SK-N-SH (cell line): ENCODE data around the gene HSF2. TPM values are rescaled to one million over a fixed set of nuclear protein-coding genes. Genes with fewer than 3 reads are reported as not detected.

Source experiments
- CTCF ChIA-PET: fragments of 300-600, 350-600 bp; formaldehyde crosslinking; extraction: SDS; loops from one replicate; lab custom pipeline; 2021; lab: Yijun Ruan, JAX
- POLR2A ChIA-PET: fragments of 350-600 bp; sonication (Branson Sonifier 250); formaldehyde crosslinking; extraction: SDS; loops from one replicate; lab custom pipeline; 2020; ENCODE audit warnings: antibody characterized with exemption, inconsistent platforms; lab: Yijun Ruan, JAX
- DNase-seq: peaks from one replicate; pipeline ENCODE4 v3.0.0; 2012
- H2AFZ ChIP-seq: fragments of 200-600 bp; sonication (generic); 2 replicates; pipeline ENCODE4 v1.8.1; 2016; ENCODE audit warnings: antibody characterized with exemption, mild to moderate bottlenecking, low read depth
- H3F3A ChIP-seq: fragments of 200-600 bp; sonication (generic); replicated peaks from 2 replicates; pipeline ENCODE3; 2016; ENCODE audit warnings: antibody characterized with exemption, mild to moderate bottlenecking; ENCODE audit not compliant: insufficient read depth
- H3K27ac ChIP-seq, 2 experiments: fragments of 200-500 bp in 1 of 2; fragments of 200-600 bp in 1 of 2; sonication (Bioruptor generic) in 1 of 2; sonication (generic), shearing (Covaris generic) in 1 of 2; 2 replicates each; pipeline versions ENCODE4 v1.5.1 to v1.6.1; 2014 to 2016; ENCODE audit warnings: low read depth in 2 of 2, inconsistent platforms in 1 of 2, low read length in 1 of 2, mild to moderate bottlenecking in 1 of 2, mixed read lengths in 1 of 2
- H3K27me3 ChIP-seq: fragments of 200-600 bp; sonication (generic), shearing (Covaris generic); 2 replicates; pipeline ENCODE4 v1.6.1; 2016; ENCODE audit warnings: mixed run types; ENCODE audit not compliant: insufficient read depth
- H3K36me3 ChIP-seq, 2 experiments: fragments of 200-500 bp in 1 of 2; fragments of 200-600 bp in 1 of 2; sonication (Bioruptor generic) in 1 of 2; sonication (generic) in 1 of 2; replicated peaks in 1 of 2; 2 replicates each; pipeline versions ENCODE3 to v1.5.1; 2014 to 2016; ENCODE audit warnings: low read length in 1 of 2, mild to moderate bottlenecking in 1 of 2; ENCODE audit not compliant: insufficient read depth in 2 of 2, control insufficient read depth in 1 of 2
- H3K4me1 ChIP-seq, 2 experiments: fragments of 200-500 bp in 1 of 2; fragments of 200-600 bp in 1 of 2; sonication (Bioruptor generic) in 1 of 2; sonication (generic), shearing (Covaris generic) in 1 of 2; 2 replicates each; pipeline versions ENCODE4 v1.5.1 to v1.6.1; 2014 to 2016; ENCODE audit warnings: low read depth in 1 of 2, low read length in 1 of 2, mixed run types in 1 of 2; ENCODE audit not compliant: insufficient read depth in 2 of 2, control insufficient read depth in 1 of 2
- H3K4me2 ChIP-seq: fragments of 200-600 bp; sonication (generic), shearing (Covaris generic); 2 replicates; pipeline ENCODE4 v1.6.1; 2017; ENCODE audit warnings: mixed run types
- H3K4me3 ChIP-seq, 2 experiments: fragments of 200-500 bp in 1 of 2; fragments of 200-600 bp in 1 of 2; sonication (Bioruptor generic) in 1 of 2; sonication (generic), shearing (Covaris generic) in 1 of 2; 2 replicates each; pipeline versions ENCODE4 v1.5.1 to v1.8.1; 2014 to 2016; ENCODE audit warnings: low read depth in 2 of 2, inconsistent platforms in 1 of 2, low read length in 1 of 2, mild to moderate bottlenecking in 1 of 2, mixed read lengths in 1 of 2, moderate library complexity in 1 of 2
- H3K79me2 ChIP-seq: fragments of 200-600 bp; sonication (generic); 2 replicates; pipeline ENCODE4 v1.8.1; 2017; ENCODE audit warnings: mild to moderate bottlenecking; ENCODE audit not compliant: insufficient read depth
- H3K9ac ChIP-seq: fragments of 200-600 bp; sonication (generic); 2 replicates; pipeline ENCODE4 v1.6.1; 2017; ENCODE audit warnings: mixed run types
- H3K9me2 ChIP-seq: fragments of 200-600 bp; sonication (generic); 2 replicates; pipeline ENCODE4 v1.6.1; 2017; ENCODE audit warnings: mixed run types
- H3K9me3 ChIP-seq: fragments of 200-600 bp; sonication (generic); 2 replicates; pipeline ENCODE4 v1.6.1; 2017; ENCODE audit warnings: mixed run types, mild to moderate bottlenecking, moderate library complexity
- H4K20me1 ChIP-seq: fragments of 200-600 bp; sonication (generic); 2 replicates; pipeline ENCODE4 v1.6.1; 2017; ENCODE audit warnings: mild to moderate bottlenecking, mixed run types; ENCODE audit not compliant: insufficient read depth
- CTCF ChIP-seq: fragments of 200-600 bp; sonication (generic); IDR thresholded peaks from 2 replicates; pipeline ENCODE4 v1.6.1; 2017; ENCODE audit warnings: antibody characterized with exemption, mild to moderate bottlenecking, moderate library complexity
- ELF1 ChIP-seq: IDR thresholded peaks from 2 replicates; pipeline ENCODE4 v1.4.0; 2012
- EZH2phosphoT487 ChIP-seq: fragments of 200-600 bp; sonication (generic); IDR thresholded peaks from 2 replicates; pipeline ENCODE4 v1.6.1; 2017; ENCODE audit warnings: low read depth, mixed run types, mild to moderate bottlenecking, antibody characterized with exemption, moderate library complexity, borderline replicate concordance
- FOXM1 ChIP-seq: IDR thresholded peaks from 2 replicates; pipeline ENCODE4 v1.4.0; 2012; ENCODE audit warnings: low read depth, mild to moderate bottlenecking
- GABPA ChIP-seq: IDR thresholded peaks from 2 replicates; pipeline ENCODE4 v1.4.0; 2012; ENCODE audit warnings: low read depth, mild to moderate bottlenecking
- GATA2 ChIP-seq: sonication (generic); formaldehyde crosslinking; IDR thresholded peaks from 2 replicates; pipeline ENCODE4 v1.5.0; 2020; ENCODE audit warnings: mild to moderate bottlenecking, missing genetic modification reagents
- MAX ChIP-seq: IDR thresholded peaks from 2 replicates; pipeline ENCODE4 v1.4.0; 2012; ENCODE audit warnings: low read depth
- MXI1 ChIP-seq: IDR thresholded peaks from 2 replicates; pipeline ENCODE4 v1.6.1; 2012; ENCODE audit warnings: mild to moderate bottlenecking, low read depth, low read length, improper control_type of control experiment
- NFIC ChIP-seq: IDR thresholded peaks from 2 replicates; pipeline ENCODE4 v1.4.0; 2012; ENCODE audit warnings: borderline replicate concordance
- NRF1 ChIP-seq: IDR thresholded peaks from 2 replicates; pipeline ENCODE4 v1.6.1; 2012; ENCODE audit warnings: low read depth, mild to moderate bottlenecking, low read length
- POLR2AphosphoS5 ChIP-seq: IDR thresholded peaks from 2 replicates; pipeline ENCODE4 v1.6.1; 2012; ENCODE audit warnings: low read depth, low read length
- REST ChIP-seq: IDR thresholded peaks from 2 replicates; pipeline ENCODE4 v1.6.1; 2012; ENCODE audit warnings: mild to moderate bottlenecking, low read depth, low read length, moderate library complexity
- SIN3A ChIP-seq: IDR thresholded peaks from 2 replicates; pipeline ENCODE4 v1.6.1; 2012; ENCODE audit warnings: low read depth, mild to moderate bottlenecking, low read length, moderate library complexity, borderline replicate concordance
- SMC3 ChIP-seq: IDR thresholded peaks from 2 replicates; pipeline ENCODE4 v1.6.1; 2012; ENCODE audit warnings: low read depth, low read length, improper control_type of control experiment
- TAF1 ChIP-seq: IDR thresholded peaks from 2 replicates; pipeline ENCODE4 v1.6.1; 2012; ENCODE audit warnings: low read depth, mild to moderate bottlenecking, low read length, moderate library complexity, borderline replicate concordance
- YY1 ChIP-seq: IDR thresholded peaks from 2 replicates; pipeline ENCODE4 v1.4.0; 2012; ENCODE audit warnings: low read depth, mild to moderate bottlenecking
- WGBS: methylation state at CpG from one replicate; pipeline ENCODE4 v1.1.6; 2017; ENCODE audit warnings: low lambda C conversion rate; 5-methylcytosine and 5-hydroxymethylcytosine counted together
- polyA plus RNA-seq, 3 experiments: library from polyadenylated mRNA; depleted of rRNA; stranded (reverse); fragments of >200 nt; gene quantifications; 2 replicates each; pipeline ENCODE4 v1.2.3, GENCODE V29; 2012

Gene HSF2
- polyA plus RNA-seq, 1 of the 3 experiments (the other 2 are of a cell fraction) = 22.2 TPM

GRCh38 chr6:122461885-122462284, 62.4 kb downstream of the HSF2 start:
- H4K20me1 ChIP-seq = peaks cover 97% of the 10 kb centered on the region
- H3K27me3 ChIP-seq = no peaks in the 10 kb centered on the region
- H3K4me1 ChIP-seq = no peaks in the 10 kb centered on the region; a peak in 1 of 4 replicates
- ChIA-PET POLR2A (no interaction called here), CTCF (no interaction called here)
- peaks cover 40 to 46% of the 10 kb centered on the region in 2 experiments for H3K36me3 ChIP-seq
- no peak overlapping the region for H3K9ac ChIP-seq
- no peak for TF ChIP-seq NFIC
- no peak for TF ChIP-seq EZH2phosphoT487
- DNase-seq = no peak
- H2AFZ ChIP-seq = no peak overlapping the region
- no peak overlapping the region for H3K4me3 ChIP-seq
- H3K9me2 ChIP-seq = no peaks in the 10 kb centered on the region
- 93% methylated on average over 2 of the region's 2 CpGs for WGBS
- peaks cover 99% of the 10 kb centered on the region for H3K79me2 ChIP-seq
- no peak overlapping the region for H3K27ac ChIP-seq
- no peak overlapping the region for H3K4me2 ChIP-seq
- H3K9me3 ChIP-seq = no peaks in the 10 kb centered on the region
- H3F3A ChIP-seq = peaks cover 9% of the 10 kb centered on the region

- POLR2A ChIA-PET = no interaction called here
- CTCF ChIA-PET = interaction anchor here (1.4 to 2.1 kb wide), 2 partner anchors 20 to 59 kb away, joined by 6 to 14 read pairs; no protein-coding TSS in a partner anchor
- under 1% methylated on average over 31 of the region's 49 CpGs for WGBS
- H3F3A ChIP-seq = no peaks in the 10 kb centered on the region
- H3K9me2 ChIP-seq = no peaks in the 10 kb centered on the region
- H4K20me1 ChIP-seq = peaks cover 45% of the 10 kb centered on the region
- H3K9me3 ChIP-seq = no peaks in the 10 kb centered on the region
- no peaks in the 10 kb centered on the region for H3K27me3 ChIP-seq
- peak within 1 kb of the TSS; percentile 94 for H2AFZ ChIP-seq
- H3K36me3 ChIP-seq = peaks cover 4 to 7% of the 10 kb centered on the region in 2 experiments
- H3K9ac ChIP-seq = peak within 1 kb of the TSS; percentile 90
- H3K79me2 ChIP-seq = peaks cover 52% of the 10 kb centered on the region
- peak; percentile 87 for DNase-seq
- H3K4me2 ChIP-seq = peak within 1 kb of the TSS; percentile 85
- H3K4me3 ChIP-seq = peak within 1 kb of the TSS; percentile 90 to 98
- TF ChIP-seq GATA2 = no peak
- TF ChIP-seq TAF1 = peak; percentile 86
- TF ChIP-seq POLR2AphosphoS5 = peak; percentile 95
- TF ChIP-seq FOXM1 = no peak
- TF ChIP-seq YY1 = peak; percentile 82
- peak; percentile 24; the same call in 1 of the 2 replicates for TF ChIP-seq MAX
- no peak for TF ChIP-seq SMC3
- TF ChIP-seq ELF1 = peak; percentile 74
- peak; percentile 16; the same call in 1 of the 2 replicates for TF ChIP-seq REST
- TF ChIP-seq CTCF = no peak
- peak; percentile 81 for TF ChIP-seq NRF1
- peak; percentile 79 for TF ChIP-seq SIN3A
- TF ChIP-seq GABPA = peak; percentile 89
- peak; percentile 36; the same call in 1 of the 2 replicates for TF ChIP-seq MXI1
- H3K4me1 ChIP-seq = peaks cover 0 to 5% of the 10 kb centered on the region in 2 experiments; a peak in 2 of 4 replicates
- peak within 1 kb of the TSS; percentile 85 to 91 for H3K27ac ChIP-seq
Measured at GRCh38 chr6:122471107-122472021, 71.9 kb downstream of the HSF2 start, which contains the start of gene SERINC1. Gene SERINC1, minus strand, starts transcription at chr6:122471807. Its CDS starts 70 bp downstream, at chr6:122471737.
